ENCODE measurements around the gene NT5DC2.

NT5DC2 gene

GRCh38 chr3:52533623-52534280 is at the start of gene NT5DC2:
Gene NT5DC2 (minus strand): TSS chr3:52533857. CDS start chr3:52533737, 120 bp downstream.
- DNase-seq, result peak; percentile 30 to 96

- no peak for DNase-seq
Observed at GRCh38 chr3:52574056-52574965, 40.7 kb upstream of the NT5DC2 start.

GRCh38 chr3:52572221-52572620 is 38.6 kb upstream of the NT5DC2 start:
- DNase-seq, result no peak

- no peak for DNase-seq
Observed at GRCh38 chr3:52570076-52570475, 36.4 kb upstream of the NT5DC2 start.

GRCh38 chr3:52568069-52568468 is 34.4 kb upstream of the NT5DC2 start:
- no peak for DNase-seq

GRCh38 chr3:52563984-52564383 is 30.3 kb upstream of the NT5DC2 start:
- no peak for DNase-seq

GRCh38 chr3:52561028-52561747 is 27.5 kb upstream of the NT5DC2 start:
- DNase-seq, result no peak

GRCh38 chr3:52558436-52558835 is 24.8 kb upstream of the NT5DC2 start:
- DNase-seq, result no peak

- no peak for DNase-seq
Observed at GRCh38 chr3:52557011-52557960, 23.6 kb upstream of the NT5DC2 start.

GRCh38 chr3:52555056-52555455 is 21.4 kb upstream of the NT5DC2 start:
- DNase-seq, result no peak

GRCh38 chr3:52554026-52554755 is 20.5 kb upstream of the NT5DC2 start:
- no peak for DNase-seq

GRCh38 chr3:52552089-52552488 is 18.4 kb upstream of the NT5DC2 start:
- no peak for DNase-seq

- no peak for DNase-seq
Observed at GRCh38 chr3:52551118-52551517, 17.5 kb upstream of the NT5DC2 start.

- DNase-seq, result no peak
Observed at GRCh38 chr3:52547143-52547542, 13.5 kb upstream of the NT5DC2 start.

GRCh38 chr3:52546111-52546901 is 12.6 kb upstream of the NT5DC2 start:
- peak in 1 of 2 experiments; percentile 52 for DNase-seq

- no peak for DNase-seq
Observed at GRCh38 chr3:52544937-52545336, 11.3 kb upstream of the NT5DC2 start.

GRCh38 chr3:52541050-52541449 is 7.4 kb upstream of the NT5DC2 start:
- no peak for DNase-seq

GRCh38 chr3:52539010-52539653 is 5.5 kb upstream of the NT5DC2 start:
- no peak for DNase-seq

GRCh38 chr3:52537726-52538421 is 4.2 kb upstream of the NT5DC2 start:
- DNase-seq, result no peak

Data from NCI-H526 (cell line).